ENCODE data around the gene HOXD9. TPM values are rescaled to one million over a fixed set of nuclear protein-coding genes. Genes with fewer than 3 reads are reported as not detected.

HOXD9 gene
- total RNA-seq, 1 experiment from 2014 or later = not detected

DNA sequence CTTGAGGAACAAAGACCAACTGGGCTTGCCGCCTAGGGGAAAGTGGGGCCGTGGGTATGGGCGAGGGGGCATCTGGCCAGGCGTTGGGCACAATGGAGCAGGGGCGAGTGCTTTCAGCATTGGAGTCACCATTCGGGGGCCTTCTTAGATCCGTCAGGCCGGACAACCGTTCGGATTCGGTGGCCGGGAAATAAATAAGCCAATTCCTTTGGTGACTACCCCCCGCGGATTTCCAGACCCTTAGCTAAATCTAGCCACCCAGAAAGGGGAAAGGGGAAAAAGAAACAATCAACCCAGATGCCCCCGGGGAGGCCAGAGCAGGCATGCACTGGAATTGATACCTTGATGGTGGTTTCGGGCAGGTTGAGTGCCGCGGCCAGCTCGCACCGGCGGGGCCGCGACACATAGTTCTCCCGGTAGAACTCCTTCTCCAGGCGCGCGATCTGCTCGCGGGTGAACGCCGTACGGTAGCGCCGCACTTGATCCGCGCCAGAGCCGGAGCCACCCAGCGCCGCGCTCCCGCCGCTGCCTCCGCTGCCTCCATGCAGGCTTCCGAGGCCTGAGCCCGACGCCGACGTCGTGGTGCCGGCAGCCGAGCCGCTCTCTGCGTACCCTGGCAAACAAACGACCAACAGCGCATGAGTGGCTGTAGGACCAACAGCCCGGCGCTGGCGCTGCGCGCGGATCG is 40.5 kb upstream of the HOXD9 start:
- no peak overlapping the region for H3K27ac Mint-ChIP-seq
- Histone ChIP-seq H4K91ac (ENCODE audit: insufficient read length, low read depth, low read length) (no peak overlapping the region), H3K27me3 (ENCODE audit: insufficient read depth, low read length) (peaks cover 88% of the 10 kb centered on the region), H3K14ac (ENCODE audit: insufficient read depth, low read length) (no peak overlapping the region), H3K18ac (ENCODE audit: insufficient read length, low read depth, low read length) (no peak overlapping the region), H3K4me2 (ENCODE audit: insufficient read depth, insufficient read length, low read length) (no peak overlapping the region), H3K23ac (ENCODE audit: insufficient read length, low read depth, low read length) (no peak overlapping the region), H3K9ac (ENCODE audit: extremely low read depth, insufficient read length, low read length) (no peak overlapping the region), H3T11ph (ENCODE audit: low read length) (no peak overlapping the region), H3K4me1 (ENCODE audit: insufficient read depth, low read length) (no peaks in the 10 kb centered on the region), H2BK15ac (ENCODE audit: low read depth, low read length) (no peak overlapping the region), H2BK120ac (ENCODE audit: low read depth, low read length, poor library complexity, severe bottlenecking) (no peak overlapping the region), H2BK5ac (ENCODE audit: insufficient read length, low read length) (no peak overlapping the region), H2AK5ac (ENCODE audit: insufficient read length, low read length) (no peak overlapping the region), H4K8ac (replicated peaks; ENCODE audit: insufficient read length, low read depth, low read length) (no peak overlapping the region), H2BK20ac (ENCODE audit: low read depth, low read length, poor library complexity, severe bottlenecking) (no peak overlapping the region), H2BK12ac (ENCODE audit: insufficient read length, low read depth, low read length) (no peak overlapping the region), H3K27ac (ENCODE audit: insufficient read length, low read depth, low read length) (no peak overlapping the region), H2AFZ (ENCODE audit: low read length) (no peak overlapping the region), H3K9me3 (ENCODE audit: control insufficient read depth, low read depth, low read length) (no peaks in the 10 kb centered on the region), H4K5ac (ENCODE audit: insufficient read length, low read depth, low read length) (no peak overlapping the region), H3K56ac (ENCODE audit: insufficient read length, low read depth, low read length) (no peak overlapping the region), H4K20me1 (ENCODE audit: control insufficient read depth, insufficient read depth, insufficient read length) (no peaks in the 10 kb centered on the region), H3K79me2 (ENCODE audit: insufficient read depth, low read length) (no peaks in the 10 kb centered on the region), H3K79me1 (ENCODE audit: insufficient read depth, low read depth, low read length, poor library complexity, severe bottlenecking) (no peaks in the 10 kb centered on the region), H3K23me2 (ENCODE audit: insufficient read length, low read depth, low read length, poor library complexity, severe bottlenecking) (peaks cover 7% of the 10 kb centered on the region), H3K4ac (ENCODE audit: low read depth, low read length) (no peak overlapping the region)
- H3K4me1 Mint-ChIP-seq = peaks cover 20 to 46% of the 10 kb centered on the region in 2 experiments
- H3K27me3 Mint-ChIP-seq (ENCODE audit: low read depth) = peaks cover 96% of the 10 kb centered on the region
- DNase-seq = peak; percentile 62
- peak overlapping the region in 1 of 2 experiments; percentile 35; a peak in 1 of 5 replicates for H3K4me3 Mint-ChIP-seq
- H3K9me3 Mint-ChIP-seq = peaks cover 5 to 9% of the 10 kb centered on the region in 2 experiments; a peak in 4 of 5 replicates
- H3K36me3 Mint-ChIP-seq (ENCODE audit: insufficient read depth in 1 of 3, low read depth in 3 of 3) = no peaks in the 10 kb centered on the region
- TF ChIP-seq, protein P1, sequence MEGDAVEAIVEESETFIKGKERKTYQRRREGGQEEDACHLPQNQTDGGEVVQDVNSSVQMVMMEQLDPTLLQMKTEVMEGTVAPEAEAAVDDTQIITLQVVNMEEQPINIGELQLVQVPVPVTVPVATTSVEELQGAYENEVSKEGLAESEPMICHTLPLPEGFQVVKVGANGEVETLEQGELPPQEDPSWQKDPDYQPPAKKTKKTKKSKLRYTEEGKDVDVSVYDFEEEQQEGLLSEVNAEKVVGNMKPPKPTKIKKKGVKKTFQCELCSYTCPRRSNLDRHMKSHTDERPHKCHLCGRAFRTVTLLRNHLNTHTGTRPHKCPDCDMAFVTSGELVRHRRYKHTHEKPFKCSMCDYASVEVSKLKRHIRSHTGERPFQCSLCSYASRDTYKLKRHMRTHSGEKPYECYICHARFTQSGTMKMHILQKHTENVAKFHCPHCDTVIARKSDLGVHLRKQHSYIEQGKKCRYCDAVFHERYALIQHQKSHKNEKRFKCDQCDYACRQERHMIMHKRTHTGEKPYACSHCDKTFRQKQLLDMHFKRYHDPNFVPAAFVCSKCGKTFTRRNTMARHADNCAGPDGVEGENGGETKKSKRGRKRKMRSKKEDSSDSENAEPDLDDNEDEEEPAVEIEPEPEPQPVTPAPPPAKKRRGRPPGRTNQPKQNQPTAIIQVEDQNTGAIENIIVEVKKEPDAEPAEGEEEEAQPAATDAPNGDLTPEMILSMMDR (conservative IDR thresholded peaks at IDR 0.05) = no peak
- WGBS (ENCODE audit: extremely low coverage, insufficient read length, low lambda C conversion rate) = no CpG with 5 or more reads among the region's 62 CpGs

All from H9 (cell line).